Hindlimb muscle (tissue), 1 donor: ENCODE measurements around the gene OPRM1. TPM values are rescaled to one million over a fixed set of nuclear protein-coding genes. Genes with fewer than 3 reads are reported as not detected.
A peak's percentile ranks its signal among the peaks of the same experiment; 100 is the strongest.
"Not testable (repeated sequence)": the region's sequence is repeated elsewhere in the genome, so short reads cannot be mapped to it uniquely, and the experiment has no call there.

ENCODE experiments used
- DNase-seq: peaks from one replicate; pipeline ENCODE4 v3.0.0-alpha.2; 2013
- polyA plus RNA-seq: library from polyadenylated mRNA; unstranded; fragments of 120-200 nt; gene quantifications from one replicate; pipeline ENCODE4 v1.2.1, GENCODE V29; 2013; ENCODE audit not compliant: insufficient read length

Gene OPRM1
- polyA plus RNA-seq, 1 donor = not detected

DNA sequence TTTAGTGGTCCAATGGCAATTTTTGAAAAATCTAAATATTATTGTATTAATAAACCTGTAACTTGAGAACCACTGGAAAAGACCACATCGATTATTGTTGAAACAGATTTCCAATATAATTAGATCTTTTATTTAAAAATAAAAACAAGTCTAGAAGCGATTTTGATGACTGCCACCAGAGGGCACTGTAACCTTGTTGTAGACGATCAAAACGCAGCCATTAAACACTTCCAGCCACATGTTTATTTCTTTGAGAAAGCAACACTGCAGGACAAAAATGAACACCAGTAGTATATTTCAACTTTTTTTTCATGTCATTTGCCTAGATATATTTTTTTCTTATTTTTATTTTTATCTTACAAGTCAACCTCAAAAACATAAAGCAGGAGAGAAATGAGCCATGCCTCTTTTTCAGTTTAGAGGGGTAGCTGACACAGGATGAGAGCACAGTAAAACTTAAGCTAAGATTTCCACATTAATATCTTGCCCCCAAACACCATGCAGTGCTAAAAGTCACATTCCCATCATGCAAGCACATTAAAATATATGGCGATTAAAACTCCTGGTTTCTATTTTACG, 115.4 kb downstream of the OPRM1 start:
- peak; percentile 66 for DNase-seq

GRCh38 chr6:154156135-154156896, 117.3 kb downstream of the OPRM1 start:
- DNase-seq = no peak

DNA sequence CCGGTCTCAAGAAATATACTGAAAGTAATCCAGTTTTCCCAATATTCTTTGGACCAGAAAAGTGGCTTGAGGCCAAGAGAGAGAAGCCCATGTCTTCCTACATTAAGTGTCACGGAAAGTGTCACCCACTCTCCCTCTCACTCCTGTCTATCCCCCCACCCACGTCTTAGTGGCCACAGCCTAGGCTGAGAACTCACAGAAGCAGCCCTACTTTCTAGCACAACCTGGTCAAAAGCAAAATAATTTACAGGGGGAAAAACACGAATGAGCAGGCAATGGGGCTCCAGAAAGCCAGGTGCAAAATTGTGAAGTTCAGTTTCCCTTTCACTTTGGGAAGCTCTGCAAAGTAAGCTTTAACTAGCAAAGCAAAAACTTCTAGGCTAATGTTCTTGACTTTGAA, 118.0 kb downstream of the OPRM1 start:
- DNase-seq = no peak

DNA sequence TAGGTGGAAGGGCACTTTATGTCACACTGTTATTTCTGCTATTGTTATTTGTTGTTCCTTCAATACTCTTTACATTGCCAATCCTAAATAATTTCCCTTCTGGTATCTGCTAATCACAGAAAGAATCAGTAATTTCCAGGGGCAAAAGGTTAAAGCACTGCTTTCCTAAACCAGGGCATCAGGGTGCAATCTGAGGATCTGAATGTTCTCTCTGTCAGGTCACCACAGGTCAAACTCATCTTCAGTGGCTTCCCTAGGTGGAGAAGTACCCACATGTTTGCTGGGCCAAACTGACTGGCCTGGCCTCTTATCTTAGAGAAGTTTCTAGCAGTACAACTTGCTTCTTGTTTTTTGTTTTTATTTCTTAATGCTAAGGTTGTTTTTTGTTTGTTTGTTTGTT, 118.7 kb downstream of the OPRM1 start:
- no peak for DNase-seq

DNA sequence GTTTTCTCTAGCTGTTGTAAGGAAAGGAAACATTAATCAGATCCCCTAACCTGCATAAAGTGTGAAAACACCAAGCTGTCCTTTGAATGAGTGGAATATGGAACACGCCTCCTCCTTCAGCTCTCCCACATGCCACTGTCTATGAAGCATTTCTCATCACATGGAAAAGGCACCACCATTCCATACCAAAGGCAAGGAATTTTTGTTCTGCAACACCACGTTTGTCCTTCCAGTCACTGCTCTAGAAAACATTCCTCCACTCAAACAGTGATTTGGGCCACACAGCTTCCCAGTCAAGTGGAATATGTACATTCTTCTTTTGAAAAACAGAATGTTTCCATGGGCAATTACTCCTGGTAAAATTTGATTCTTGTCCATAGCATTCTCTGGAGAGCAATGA, 120.1 kb downstream of the OPRM1 start:
- no peak for DNase-seq

GRCh38 chr6:154161689-154162088, 122.6 kb downstream of the OPRM1 start:
- no peak for DNase-seq

DNA sequence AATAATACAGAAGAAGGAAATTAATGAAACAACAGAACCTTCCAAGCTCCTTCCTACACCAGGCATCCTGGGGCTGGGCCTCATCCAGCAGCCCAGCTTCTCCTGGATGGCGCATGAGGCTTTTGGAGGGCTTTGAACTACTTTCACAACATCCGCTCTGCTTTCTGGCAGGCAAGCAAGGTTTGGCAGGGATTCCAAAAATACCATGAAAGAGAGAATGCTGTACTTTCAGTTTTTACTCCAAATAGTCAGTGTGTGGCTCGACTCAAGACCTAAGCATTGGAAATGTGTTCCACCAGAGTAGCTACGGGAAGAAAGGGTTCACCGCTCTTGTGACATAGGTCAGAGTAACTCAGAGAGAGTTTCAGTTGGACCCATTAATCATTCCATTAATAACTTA, 125.4 kb downstream of the OPRM1 start:
- DNase-seq = peak; percentile 82

DNA sequence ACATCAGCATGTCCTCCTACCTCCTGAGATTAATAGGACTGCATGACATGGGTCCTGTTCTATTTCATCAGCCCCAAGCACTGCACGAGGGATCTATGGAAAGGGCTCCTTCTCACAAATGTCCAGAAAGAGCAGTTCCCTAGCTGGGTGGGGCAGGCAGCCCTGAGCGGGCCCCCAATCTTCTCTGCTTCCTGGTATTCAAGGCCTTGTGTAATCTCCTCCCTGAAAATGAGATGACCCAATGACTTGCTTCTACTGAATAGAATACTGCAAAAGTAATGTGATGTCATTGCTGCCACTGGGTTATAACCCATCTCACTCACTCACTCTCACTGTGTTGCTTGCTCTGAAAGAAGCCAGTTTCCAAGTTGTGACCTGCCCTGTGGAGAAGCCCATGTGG, 126.4 kb downstream of the OPRM1 start:
- DNase-seq = no peak

GRCh38 chr6:154166140-154166539, 127.1 kb downstream of the OPRM1 start:
- no peak for DNase-seq

DNA sequence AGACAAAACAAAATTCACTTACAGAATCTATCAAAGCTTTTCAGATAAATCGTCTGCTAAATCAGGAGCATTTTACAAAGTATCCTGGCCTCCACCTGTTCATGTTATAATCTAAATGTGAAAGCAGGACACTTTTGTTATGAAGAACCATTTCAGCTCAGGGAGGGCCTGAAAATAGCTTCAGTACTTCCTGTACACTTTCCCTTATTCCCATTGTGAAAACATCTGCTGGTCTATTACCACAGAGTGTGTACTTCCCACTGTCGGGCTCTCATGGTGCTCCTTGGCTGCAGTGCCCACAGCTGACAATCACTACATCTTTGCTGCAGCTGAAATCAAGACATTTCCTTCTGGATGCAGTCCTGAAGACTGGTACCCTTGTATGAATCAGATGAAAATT, 128.1 kb downstream of the OPRM1 start:
- no peak for DNase-seq

DNA sequence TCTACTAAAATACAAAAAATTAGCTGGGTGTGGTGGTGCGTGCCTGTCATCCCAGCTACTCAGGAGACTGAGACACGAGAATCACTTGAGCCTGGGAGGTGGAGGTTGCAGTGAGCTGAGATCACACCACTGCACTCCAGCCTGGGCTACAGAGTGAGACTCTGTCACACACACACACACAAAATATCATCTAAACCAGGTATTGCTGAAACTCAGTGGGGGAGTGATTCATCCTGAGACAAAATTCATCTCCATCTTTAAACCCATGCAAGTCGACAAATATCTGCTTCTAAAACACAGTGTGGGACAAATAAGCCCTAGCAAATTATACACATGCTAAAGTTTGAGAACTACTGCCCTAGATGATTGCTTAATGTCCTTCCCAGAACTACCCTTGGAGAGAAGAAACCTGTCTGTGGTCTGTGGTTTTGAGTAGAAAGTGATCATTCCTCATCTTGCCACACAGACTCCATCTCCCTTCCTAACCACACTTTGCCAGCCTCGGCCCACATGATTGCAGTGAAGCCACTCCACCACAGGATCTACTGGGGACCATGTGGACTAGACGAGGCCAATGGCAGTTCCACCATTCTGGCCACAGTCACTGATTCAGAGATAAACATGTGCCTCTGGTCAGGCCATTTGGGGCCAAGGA, 130.3 kb downstream of the OPRM1 start:
- DNase-seq = no peak

DNA sequence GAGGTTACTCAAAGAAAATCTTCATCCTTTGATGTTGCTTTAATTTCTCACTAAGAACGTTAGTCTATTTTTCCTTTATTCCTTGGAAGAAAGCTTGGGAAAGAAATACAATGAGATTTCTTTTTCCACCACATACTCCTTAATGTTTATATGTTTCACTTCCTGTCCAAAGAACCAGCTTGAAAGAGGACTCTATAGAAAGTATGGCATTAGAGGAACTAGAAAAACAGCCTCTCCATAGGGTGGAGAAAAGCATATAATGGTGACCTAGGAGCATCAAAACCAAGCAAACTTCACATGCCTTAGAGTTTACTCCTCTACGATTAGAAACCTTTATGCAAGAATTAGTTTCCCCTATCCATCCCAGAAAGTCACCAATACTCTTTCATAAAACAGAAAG, 131.1 kb downstream of the OPRM1 start:
- no peak for DNase-seq

DNA sequence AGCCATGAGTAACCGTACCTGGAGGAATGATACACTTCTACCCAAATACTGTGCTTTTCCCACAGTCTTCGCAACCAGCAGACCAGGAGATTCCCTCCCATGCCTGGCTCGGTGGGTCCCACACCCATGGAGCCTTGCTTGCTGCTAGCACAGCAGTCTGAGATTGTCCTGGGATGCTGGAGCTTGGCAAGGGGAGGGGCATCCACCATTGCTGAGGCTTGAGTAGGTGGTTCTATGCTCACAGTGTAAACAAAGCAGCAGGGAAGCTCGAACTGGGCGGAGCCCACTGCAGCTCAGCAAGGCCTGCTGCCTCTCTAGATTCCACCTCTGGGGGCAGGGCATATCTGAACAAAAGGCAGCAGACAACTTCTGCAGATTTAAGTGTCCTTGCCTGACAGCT, 133.4 kb downstream of the OPRM1 start:
- not testable (repeated sequence) for DNase-seq

- DNase-seq = no peak
Measured at GRCh38 chr6:154179434-154179833, 140.4 kb downstream of the OPRM1 start.

GRCh38 chr6:154187203-154187602, 148.2 kb downstream of the OPRM1 start:
- DNase-seq = no peak

DNA sequence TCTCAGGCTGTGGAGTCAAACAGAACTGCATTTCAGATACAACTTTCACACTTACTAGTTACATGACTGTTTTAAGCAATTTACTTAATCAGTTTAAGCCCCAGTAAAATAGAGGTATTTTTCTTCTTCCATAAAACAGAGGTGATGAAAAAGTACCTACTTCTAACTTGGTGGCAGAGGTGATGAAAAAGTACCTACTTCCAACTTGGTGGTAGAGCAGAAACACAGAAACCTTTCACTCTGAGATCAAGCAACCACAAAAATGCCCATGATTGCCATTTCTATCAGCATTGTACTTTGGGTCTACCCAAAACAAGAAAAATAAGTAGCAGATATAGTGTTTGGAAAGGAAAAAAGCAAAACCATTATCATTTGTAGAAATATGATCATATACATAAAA, 148.7 kb downstream of the OPRM1 start:
- no peak for DNase-seq

DNA sequence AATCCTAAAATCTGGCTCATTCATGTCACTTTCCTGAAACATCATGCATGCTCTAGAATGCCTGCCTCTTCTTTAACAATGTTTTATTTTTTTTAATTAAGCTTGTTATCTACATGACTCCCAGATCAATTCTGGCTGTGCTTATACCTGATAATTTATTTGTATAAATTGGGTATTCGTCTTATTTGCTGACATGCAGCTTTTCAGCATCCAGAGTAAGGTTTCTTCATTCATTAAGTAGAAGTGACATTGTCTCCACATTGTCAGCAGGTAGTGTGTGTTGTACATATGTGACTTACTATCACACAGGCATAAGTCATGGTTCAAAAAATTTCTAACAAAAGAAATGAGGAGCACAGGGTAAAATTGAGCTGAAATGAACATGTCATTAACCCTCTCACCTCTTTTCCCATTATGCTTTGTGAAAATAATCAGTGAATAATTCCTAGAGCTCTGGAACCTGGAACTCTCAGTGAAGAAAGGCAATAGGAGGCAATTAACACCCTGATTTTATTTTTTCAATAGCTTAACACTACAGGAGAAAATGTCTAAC, 157.4 kb downstream of the OPRM1 start:
- no peak for DNase-seq

DNA sequence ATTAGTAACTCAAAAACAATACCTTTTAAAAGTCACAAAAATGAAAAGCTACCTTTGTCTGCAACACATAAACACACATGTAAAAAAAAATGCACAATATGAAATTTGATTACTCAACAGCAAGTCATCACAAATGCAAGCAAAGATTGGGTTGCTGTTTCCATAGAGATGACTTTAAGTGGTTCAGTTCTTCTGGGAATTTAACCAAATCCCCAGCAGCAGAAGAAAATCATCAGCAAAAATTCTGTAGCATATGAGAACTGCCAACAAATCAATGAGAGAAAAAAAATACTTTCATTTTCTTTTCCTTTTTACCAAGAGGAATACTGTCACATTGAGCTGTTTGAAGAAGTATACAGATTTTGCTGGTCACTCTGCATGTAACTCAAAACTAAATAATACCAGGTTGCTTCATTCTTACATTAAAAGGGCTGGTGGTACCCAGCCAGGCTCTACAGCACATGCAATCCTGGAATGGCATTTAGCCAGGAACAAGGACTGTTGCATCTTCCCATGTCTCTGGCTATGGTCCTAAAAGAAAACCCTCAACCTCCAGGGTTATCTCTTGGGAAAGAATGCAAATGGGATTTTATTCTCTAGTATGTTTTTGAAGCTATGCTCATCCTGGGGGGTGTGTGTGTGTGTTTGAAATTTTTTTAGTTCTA, 158.3 kb downstream of the OPRM1 start:
- peak; percentile 23 for DNase-seq

GRCh38 chr6:154201688-154202087, 162.6 kb downstream of the OPRM1 start:
- DNase-seq = not testable (repeated sequence)

DNA sequence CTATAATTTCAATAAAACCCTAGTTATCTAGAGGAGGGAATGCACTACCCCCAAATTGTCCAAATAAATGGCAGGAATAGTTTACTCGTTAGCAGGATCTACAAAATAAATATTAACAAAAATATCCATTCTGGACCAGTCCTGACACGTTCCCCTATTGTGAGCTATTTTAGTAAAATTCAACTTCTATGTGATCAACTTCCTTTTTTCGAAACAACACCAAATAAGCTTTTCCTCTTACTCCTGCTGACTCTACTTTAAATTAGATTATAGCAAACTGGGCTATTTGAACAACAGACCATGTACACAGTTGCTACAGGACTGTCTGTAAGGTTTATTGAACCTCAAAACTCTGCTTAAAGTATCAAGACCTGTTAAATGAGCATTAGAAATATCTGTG, 163.3 kb downstream of the OPRM1 start:
- no peak for DNase-seq

- no peak for DNase-seq
Measured at GRCh38 chr6:154202958-154203357, 163.9 kb downstream of the OPRM1 start.

DNA sequence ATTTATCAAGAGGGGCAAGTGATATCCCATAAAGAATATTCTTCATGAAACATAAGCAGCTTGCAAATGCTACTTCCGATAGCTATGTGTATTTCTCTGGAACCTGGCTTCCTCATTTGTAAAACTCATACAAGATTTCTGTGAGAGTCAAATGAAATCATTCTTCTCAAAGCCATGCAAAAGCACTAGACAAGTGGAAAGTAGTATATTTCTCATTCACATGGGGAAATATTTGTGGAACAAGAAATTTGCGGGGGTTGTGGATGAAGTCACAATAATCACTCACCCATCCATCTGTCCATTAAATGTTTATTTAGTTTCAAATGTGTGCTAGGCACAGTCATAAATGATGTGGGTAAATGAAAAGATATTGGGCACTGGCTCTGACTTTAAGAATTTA, 167.1 kb downstream of the OPRM1 start:
- no peak for DNase-seq

- DNase-seq = no peak
Measured at GRCh38 chr6:154206996-154207395, 168.0 kb downstream of the OPRM1 start.
